ENCODE data around the gene MGAT5B. TPM values are rescaled to one million over a fixed set of nuclear protein-coding genes. Genes with fewer than 3 reads are reported as not detected.

MGAT5B gene
- total and polyA plus RNA-seq, 9 of the 15 experiments (the other 6 are each of a cell fraction or from before 2014, with no cell fraction given) = 0.09 to 0.43 (median 0.18) TPM; not detected in 4

GRCh38 chr17:76981545-76982295, 113.5 kb downstream of the MGAT5B start (continued):
- TF ChIP-seq USF1 (CRISPR knock-in tag; IDR thresholded peaks at IDR 0.05) (no peak), RBM25 (IDR thresholded peaks at IDR 0.05; ENCODE audit: low read depth, low read length, severe bottlenecking) (peak; percentile 12)

GRCh38 chr17:76982408-76983074, 114.3 kb downstream of the MGAT5B start:
- Histone ChIP-seq H3K4me2 (ENCODE audit: insufficient read depth, low read length) (no peak overlapping the region), H3K9me1 (ENCODE audit: control insufficient read depth, insufficient read depth, low read length) (no peaks in the 10 kb centered on the region), H3K9me3 (replicated peaks; ENCODE audit: control insufficient read depth, insufficient read depth, low read depth, low read length) (no peaks in the 10 kb centered on the region), H4K20me1 (replicated peaks; ENCODE audit: control insufficient read depth, insufficient read depth, low read length) (no peaks in the 10 kb centered on the region; the same call in 1 of the 2 replicates), H3K4me3 (no peak overlapping the region), H3K9ac (ENCODE audit: insufficient read depth in 1 of 2, low read depth in 2 of 2, low read length in 2 of 2) (no peak overlapping the region), H3K27me3 (ENCODE audit: control insufficient read depth in 2 of 2, insufficient read depth in 2 of 2, low read length in 2 of 2) (peaks cover 4 to 32% of the 10 kb centered on the region in 2 experiments), H3K27ac (ENCODE audit: extremely low read depth, low read depth, low read length) (no peak overlapping the region), H3K36me3 (ENCODE audit: control insufficient read depth, insufficient read depth, low read length) (no peaks in the 10 kb centered on the region), H3K4me1 (replicated peaks in 1 of 2; ENCODE audit: control insufficient read depth in 2 of 2, insufficient read depth in 2 of 2, low read length in 2 of 2) (0 out of 5 replicates have a peak, but pooled peaks cover 0 to 3% of the 10 kb centered on the region in 2 experiments), H2AFZ (ENCODE audit: low read depth, low read length) (no peak overlapping the region), H3K79me2 (ENCODE audit: control insufficient read depth, insufficient read depth, low read length) (no peaks in the 10 kb centered on the region)
- FAIRE-seq (no peak), ATAC-seq (no peak), DNase-seq (ENCODE audit: extremely low read depth in 1 of 4, low spot score in 3 of 4) (no peak)
- intact Hi-C loops (cut with micrococcal nuclease) (no loop called here), in situ Hi-C loops (cut with MboI) (no loop called here)
- ChIA-PET POLR2A (no interaction called here), CTCF (ENCODE audit: low intra/inter-chr PET ratio) (no interaction called here)
- no TSS peak for BruUV-seq (replicated peaks)
- 2% methylated on average over 9 of the region's 10 CpGs for WGBS (ENCODE audit: insufficient coverage, low coverage, missing lambda C conversion rate)
- TF ChIP-seq RAD21 (CRISPR knock-in tag; conservative IDR thresholded peaks at IDR 0.05 in 1 of 2, IDR thresholded peaks at IDR 0.05 in 1 of 2) = no peak
- no peak for TF ChIP-seq KLF1 (tag; IDR thresholded peaks at IDR 0.05)
- TF ChIP-seq HSF4 (CRISPR knock-in tag; IDR thresholded peaks at IDR 0.05; ENCODE audit: borderline replicate concordance) = no peak
- TF ChIP-seq CBFA2T3 (IDR thresholded peaks at IDR 0.05) = no peak
- TF ChIP-seq ARID3A (IDR thresholded peaks at IDR 0.05; ENCODE audit: borderline replicate concordance, low read depth, low read length) = no peak
- TF ChIP-seq ZNF449 (CRISPR knock-in tag; IDR thresholded peaks at IDR 0.05) = no peak
- no peak for TF ChIP-seq ZZZ3 (IDR thresholded peaks at IDR 0.05)
- no peak for TF ChIP-seq ETV6 (IDR thresholded peaks at IDR 0.05; ENCODE audit: borderline replicate concordance in 1 of 2, low read depth in 2 of 2, low read length in 1 of 2)
- TF ChIP-seq ETV6 (CRISPR knock-in tag; IDR thresholded peaks at IDR 0.05; ENCODE audit: borderline replicate concordance) = no peak
- TF ChIP-seq ZNF445 (CRISPR knock-in tag; IDR thresholded peaks at IDR 0.05; ENCODE audit: low read depth) = no peak
- no peak for TF ChIP-seq ZC3H11A (IDR thresholded peaks at IDR 0.05; ENCODE audit: low read depth, low read length)
- no peak for TF ChIP-seq SNRNP70 (optimal IDR thresholded peaks at IDR 0.05; ENCODE audit: low read depth, low read length)
- no peak for TF ChIP-seq SREBF1 (IDR thresholded peaks at IDR 0.05; ENCODE audit: borderline replicate concordance, low read depth, low read length)
- TF ChIP-seq PTRF (tag; IDR thresholded peaks at IDR 0.05) = no peak
- TF ChIP-seq TARDBP (IDR thresholded peaks at IDR 0.05) = no peak
